NCI-H2081 (cell line): ENCODE results near the gene AUTS2.

Experiments
- DNase-seq, 2 experiments: peaks; one replicate each; lab custom pipeline; 2025; lab: John Stamatoyannopoulos, UW

The AUTS2 gene

GRCh38 chr7:70777251-70777650 is 1179.0 kb downstream of the AUTS2 start:
- no peak for DNase-seq

- DNase-seq = no peak
Observed at GRCh38 chr7:70778585-70778984, 1180.3 kb downstream of the AUTS2 start.

- DNase-seq = no peak
Observed at GRCh38 chr7:70779321-70779720, 1181.0 kb downstream of the AUTS2 start.

GRCh38 chr7:70781922-70782311 is 1183.6 kb downstream of the AUTS2 start:
- DNase-seq = no peak

- no peak for DNase-seq
Observed at GRCh38 chr7:70782796-70783195, 1184.5 kb downstream of the AUTS2 start.

GRCh38 chr7:70785427-70785826 is 1187.2 kb downstream of the AUTS2 start:
- DNase-seq = no peak

GRCh38 chr7:70786076-70786475 is 1187.8 kb downstream of the AUTS2 start:
- no peak for DNase-seq

GRCh38 chr7:70787286-70787685 is 1189.0 kb downstream of the AUTS2 start:
- DNase-seq = no peak

GRCh38 chr7:70787771-70788170 is 1189.5 kb downstream of the AUTS2 start:
- no peak for DNase-seq

- DNase-seq = no peak
Observed at GRCh38 chr7:70788276-70788675, 1190.0 kb downstream of the AUTS2 start.

GRCh38 chr7:70789481-70790214 is 1191.4 kb downstream of the AUTS2 start:
- DNase-seq = no peak

GRCh38 chr7:70790215-70791073 is 1192.2 kb downstream of the AUTS2 start:
- DNase-seq = no peak

GRCh38 chr7:70791341-70791740 is 1193.1 kb downstream of the AUTS2 start:
- DNase-seq = no peak

- no peak for DNase-seq
Observed at GRCh38 chr7:70793060-70793459, 1194.8 kb downstream of the AUTS2 start.

GRCh38 chr7:70793821-70794220 is 1195.5 kb downstream of the AUTS2 start:
- no peak for DNase-seq

GRCh38 chr7:70794962-70795361 is 1196.7 kb downstream of the AUTS2 start:
- DNase-seq = no peak

- DNase-seq = no peak
Observed at GRCh38 chr7:70795948-70796347, 1197.7 kb downstream of the AUTS2 start.

- DNase-seq = no peak
Observed at GRCh38 chr7:70797109-70797514, 1198.8 kb downstream of the AUTS2 start.

GRCh38 chr7:70799841-70800405 is 1201.6 kb downstream of the AUTS2 start:
- no peak for DNase-seq

- DNase-seq = no peak
Observed at GRCh38 chr7:70805360-70805759, 1207.1 kb downstream of the AUTS2 start.

- DNase-seq = no peak
Observed at GRCh38 chr7:70807650-70808049, 1209.4 kb downstream of the AUTS2 start.

- DNase-seq = no peak
Observed at GRCh38 chr7:70808876-70809275, 1210.6 kb downstream of the AUTS2 start.

- DNase-seq = no peak
Observed at GRCh38 chr7:70810558-70811139, 1212.4 kb downstream of the AUTS2 start.
